Ishikawa (cell line): Measurements from ENCODE around the gene NSG1.

Source experiments
- CEBPB ChIP-seq: IDR thresholded peaks from 2 replicates; pipeline ENCODE4 v1.6.1; 2012
- CREB1 ChIP-seq: IDR thresholded peaks from 2 replicates; pipeline ENCODE4 v1.6.1; 2012; ENCODE audit warnings: low read depth
- EGR1 ChIP-seq: IDR thresholded peaks from 2 replicates; pipeline ENCODE4 v1.6.1; 2012
- EP300 ChIP-seq: IDR thresholded peaks from 2 replicates; pipeline ENCODE4 v1.6.1; 2012; ENCODE audit warnings: borderline replicate concordance
- FOXM1 ChIP-seq: IDR thresholded peaks from 2 replicates; pipeline ENCODE4 v1.6.1; 2012; ENCODE audit warnings: low read depth, borderline replicate concordance
- NFIC ChIP-seq: IDR thresholded peaks from 2 replicates; pipeline ENCODE4 v1.6.1; 2012
- RAD21 ChIP-seq: IDR thresholded peaks from 2 replicates; pipeline ENCODE4 v1.6.1; 2012; ENCODE audit warnings: low read depth
- TAF1 ChIP-seq: IDR thresholded peaks from 2 replicates; pipeline ENCODE4 v1.6.1; 2012; ENCODE audit warnings: low read depth, mild to moderate bottlenecking
- TCF12 ChIP-seq: IDR thresholded peaks from 2 replicates; pipeline ENCODE4 v1.6.1; 2012; ENCODE audit warnings: low read depth
- TEAD4 ChIP-seq: IDR thresholded peaks from 2 replicates; pipeline ENCODE4 v1.6.1; 2012
- YY1 ChIP-seq: IDR thresholded peaks from 2 replicates; pipeline ENCODE4 v1.6.1; 2012; ENCODE audit warnings: low read depth
- ZBTB7A ChIP-seq: IDR thresholded peaks from 2 replicates; pipeline ENCODE4 v1.6.1; 2012; ENCODE audit warnings: low read depth
- TF ChIP-seq, protein P1 (sequence below): IDR thresholded peaks from 2 replicates; pipeline ENCODE4 v1.6.1; 2012
- TF ChIP-seq, protein P2 (sequence below): IDR thresholded peaks from 2 replicates; pipeline ENCODE4 v1.6.1; 2012; ENCODE audit warnings: low read depth, mild to moderate bottlenecking
- TF ChIP-seq, protein P3 (sequence below): IDR thresholded peaks from 2 replicates; pipeline ENCODE4 v1.6.1; 2012

The NSG1 gene

DNA sequence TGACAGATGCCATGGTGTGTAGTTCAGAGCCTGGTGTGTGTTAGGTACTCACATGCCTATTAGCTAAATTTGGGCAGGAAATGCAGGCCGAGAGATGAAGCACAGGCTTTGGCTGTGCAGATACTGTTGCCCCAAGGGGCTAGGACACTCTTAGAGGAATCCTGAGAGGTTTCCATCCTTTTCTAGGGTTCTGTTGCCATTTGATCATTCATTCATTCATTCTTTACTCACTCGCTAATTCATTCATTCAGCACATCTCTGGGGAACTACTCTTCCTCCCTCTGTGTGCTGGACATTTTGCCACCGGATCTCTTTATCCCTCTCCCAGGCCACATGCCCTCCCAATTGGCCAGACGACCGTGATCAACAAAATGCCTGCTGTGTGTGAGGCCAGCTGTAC is 43.9 kb upstream of the NSG1 start:
- TF ChIP-seq, protein P1, sequence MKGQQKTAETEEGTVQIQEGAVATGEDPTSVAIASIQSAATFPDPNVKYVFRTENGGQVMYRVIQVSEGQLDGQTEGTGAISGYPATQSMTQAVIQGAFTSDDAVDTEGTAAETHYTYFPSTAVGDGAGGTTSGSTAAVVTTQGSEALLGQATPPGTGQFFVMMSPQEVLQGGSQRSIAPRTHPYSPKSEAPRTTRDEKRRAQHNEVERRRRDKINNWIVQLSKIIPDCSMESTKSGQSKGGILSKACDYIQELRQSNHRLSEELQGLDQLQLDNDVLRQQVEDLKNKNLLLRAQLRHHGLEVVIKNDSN: no peak
- TF ChIP-seq CREB1 (no peak), ZBTB7A (no peak), TEAD4 (no peak), RAD21 (no peak), EGR1 (no peak), YY1 (no peak), TCF12 (no peak), EP300 (no peak), CEBPB (no peak), FOXM1 (no peak), TAF1 (no peak), NFIC (no peak)
- TF ChIP-seq, protein P2, sequence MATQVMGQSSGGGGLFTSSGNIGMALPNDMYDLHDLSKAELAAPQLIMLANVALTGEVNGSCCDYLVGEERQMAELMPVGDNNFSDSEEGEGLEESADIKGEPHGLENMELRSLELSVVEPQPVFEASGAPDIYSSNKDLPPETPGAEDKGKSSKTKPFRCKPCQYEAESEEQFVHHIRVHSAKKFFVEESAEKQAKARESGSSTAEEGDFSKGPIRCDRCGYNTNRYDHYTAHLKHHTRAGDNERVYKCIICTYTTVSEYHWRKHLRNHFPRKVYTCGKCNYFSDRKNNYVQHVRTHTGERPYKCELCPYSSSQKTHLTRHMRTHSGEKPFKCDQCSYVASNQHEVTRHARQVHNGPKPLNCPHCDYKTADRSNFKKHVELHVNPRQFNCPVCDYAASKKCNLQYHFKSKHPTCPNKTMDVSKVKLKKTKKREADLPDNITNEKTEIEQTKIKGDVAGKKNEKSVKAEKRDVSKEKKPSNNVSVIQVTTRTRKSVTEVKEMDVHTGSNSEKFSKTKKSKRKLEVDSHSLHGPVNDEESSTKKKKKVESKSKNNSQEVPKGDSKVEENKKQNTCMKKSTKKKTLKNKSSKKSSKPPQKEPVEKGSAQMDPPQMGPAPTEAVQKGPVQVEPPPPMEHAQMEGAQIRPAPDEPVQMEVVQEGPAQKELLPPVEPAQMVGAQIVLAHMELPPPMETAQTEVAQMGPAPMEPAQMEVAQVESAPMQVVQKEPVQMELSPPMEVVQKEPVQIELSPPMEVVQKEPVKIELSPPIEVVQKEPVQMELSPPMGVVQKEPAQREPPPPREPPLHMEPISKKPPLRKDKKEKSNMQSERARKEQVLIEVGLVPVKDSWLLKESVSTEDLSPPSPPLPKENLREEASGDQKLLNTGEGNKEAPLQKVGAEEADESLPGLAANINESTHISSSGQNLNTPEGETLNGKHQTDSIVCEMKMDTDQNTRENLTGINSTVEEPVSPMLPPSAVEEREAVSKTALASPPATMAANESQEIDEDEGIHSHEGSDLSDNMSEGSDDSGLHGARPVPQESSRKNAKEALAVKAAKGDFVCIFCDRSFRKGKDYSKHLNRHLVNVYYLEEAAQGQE: no peak
- TF ChIP-seq, protein P3, sequence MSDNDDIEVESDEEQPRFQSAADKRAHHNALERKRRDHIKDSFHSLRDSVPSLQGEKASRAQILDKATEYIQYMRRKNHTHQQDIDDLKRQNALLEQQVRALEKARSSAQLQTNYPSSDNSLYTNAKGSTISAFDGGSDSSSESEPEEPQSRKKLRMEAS: no peak

DNA sequence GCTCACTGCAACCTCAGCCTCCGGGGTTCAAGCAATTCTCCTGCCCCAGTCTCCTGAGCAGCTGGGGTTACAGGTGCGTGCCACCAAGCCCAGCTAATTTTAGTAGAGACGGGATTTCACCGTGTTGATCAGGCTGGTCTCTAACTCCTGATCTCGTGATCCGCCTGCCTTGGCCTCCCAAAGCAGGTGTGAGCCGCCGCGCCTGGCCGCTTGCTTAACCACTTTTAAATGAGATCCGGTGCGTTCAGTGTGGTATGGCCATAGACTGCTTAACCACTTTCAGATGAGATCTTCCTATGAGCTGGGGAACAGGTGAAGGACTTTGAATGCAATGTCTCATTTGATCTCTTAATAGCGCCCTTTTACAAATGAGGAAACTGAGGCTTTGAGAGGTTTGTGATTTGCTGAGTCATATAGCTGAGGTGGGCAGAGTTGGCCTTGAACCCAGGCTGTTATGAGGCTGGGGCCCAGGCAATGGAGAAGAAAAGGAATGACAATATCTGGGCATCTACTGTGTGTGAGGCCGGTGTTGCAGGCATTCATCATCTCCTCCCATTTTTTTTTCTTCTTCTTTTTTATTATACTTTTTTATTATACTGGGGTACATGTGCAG is 41.9 kb upstream of the NSG1 start:
- TF ChIP-seq, protein P1: no peak
- TF ChIP-seq FOXM1 (no peak), EP300 (no peak), TEAD4 (no peak), EGR1 (no peak), ZBTB7A (no peak), NFIC (no peak), TAF1 (no peak), CEBPB (no peak), CREB1 (no peak), RAD21 (no peak)

DNA sequence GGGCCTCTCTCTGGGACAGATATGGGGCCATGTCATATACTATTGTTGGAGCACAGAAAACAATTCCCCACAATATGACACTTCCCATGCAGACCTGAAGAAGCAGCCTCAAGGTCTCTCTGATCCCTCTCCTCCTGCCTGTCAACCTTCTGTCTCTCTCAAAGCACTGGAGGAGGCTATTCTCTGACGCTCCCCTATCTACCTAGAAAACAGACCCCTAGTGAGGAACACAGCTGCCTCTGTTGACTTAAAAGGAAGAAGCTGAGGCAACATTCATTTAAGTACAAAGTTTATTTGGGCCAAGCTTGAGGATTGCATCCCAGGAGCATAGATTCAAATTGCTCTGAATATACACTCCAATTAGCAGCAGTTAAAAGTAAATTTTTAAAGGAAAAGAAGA is 39.3 kb upstream of the NSG1 start:
- TF ChIP-seq EP300 (no peak), EGR1 (no peak), NFIC (no peak), TCF12 (no peak), ZBTB7A (no peak), CREB1 (no peak), YY1 (no peak), RAD21 (no peak), TAF1 (no peak)
- TF ChIP-seq, protein P1: no peak
- TF ChIP-seq, protein P2: no peak

DNA sequence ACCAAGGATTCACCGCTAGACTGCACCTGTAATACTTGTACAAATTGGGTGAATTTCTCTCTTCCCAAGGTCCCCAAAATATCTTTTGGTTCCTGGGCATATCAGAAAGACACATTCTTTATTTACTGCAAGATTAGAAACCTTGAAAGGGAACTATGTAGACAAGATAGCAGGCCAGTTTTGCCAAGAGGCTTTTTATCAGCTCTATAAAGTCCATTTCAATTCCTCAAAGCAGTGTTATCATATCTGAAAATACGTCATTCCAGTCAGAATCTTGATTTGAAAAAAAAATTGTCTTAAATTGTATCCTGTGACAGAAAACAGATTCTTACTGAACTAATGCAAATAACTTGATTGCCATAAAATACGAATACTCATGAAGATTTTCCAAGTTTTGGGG is 37.0 kb upstream of the NSG1 start:
- TF ChIP-seq TAF1: no peak
- TF ChIP-seq CREB1: no peak
- TF ChIP-seq NFIC: no peak
- no peak for TF ChIP-seq TCF12
- TF ChIP-seq EP300: no peak
- no peak for TF ChIP-seq TEAD4
- TF ChIP-seq, protein P3: no peak
- no peak for TF ChIP-seq EGR1
- TF ChIP-seq ZBTB7A: no peak
- no peak for TF ChIP-seq FOXM1
- TF ChIP-seq, protein P2: no peak
- TF ChIP-seq, protein P1: no peak
- no peak for TF ChIP-seq RAD21
- TF ChIP-seq YY1: no peak
- no peak for TF ChIP-seq CEBPB
